GM18868 (cell line): ENCODE measurements around the gene TRAF3.

ENCODE experiments used
- ATAC-seq: cut with Tn5 transposase; IDR thresholded peaks from one replicate; pipeline ENCODE4 v1.9.1; 2021; ENCODE audit warnings: mild to moderate bottlenecking, moderate library complexity; ENCODE audit not compliant: unreplicated experiment

The TRAF3 gene

GRCh38 chr14:102905116-102906108 lies 128.2 kb downstream of the TRAF3 start:
- ATAC-seq: no peak

GRCh38 chr14:102906616-102907302 lies 129.5 kb downstream of the TRAF3 start:
- no peak for ATAC-seq

DNA sequence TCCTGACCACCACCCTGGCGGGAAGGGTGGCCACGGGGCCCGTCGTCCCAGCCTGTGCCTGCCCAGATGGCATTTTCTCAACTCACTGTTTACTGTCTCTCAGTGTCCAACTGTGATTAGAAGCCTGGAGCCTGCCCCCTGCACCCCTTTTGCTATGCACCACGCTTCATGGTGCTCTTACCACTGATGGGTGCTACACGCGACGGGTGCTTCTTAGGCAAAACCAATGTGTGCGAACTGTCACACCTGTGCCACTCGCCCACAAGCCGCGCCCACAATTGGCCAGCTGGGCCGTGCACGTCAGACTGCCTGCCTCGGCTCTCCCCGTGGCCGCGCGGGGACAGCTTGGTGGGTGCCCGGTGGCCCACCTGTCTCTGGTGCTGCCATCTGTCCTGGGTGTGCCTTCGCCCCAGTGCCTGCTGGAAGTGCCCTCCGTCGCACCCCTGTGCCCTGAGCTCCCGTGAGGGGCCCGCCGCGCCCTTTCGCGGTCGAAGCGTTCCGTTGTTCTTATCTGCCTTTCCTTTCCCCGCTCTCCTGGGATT lies 130.1 kb downstream of the TRAF3 start:
- ATAC-seq: no peak

DNA sequence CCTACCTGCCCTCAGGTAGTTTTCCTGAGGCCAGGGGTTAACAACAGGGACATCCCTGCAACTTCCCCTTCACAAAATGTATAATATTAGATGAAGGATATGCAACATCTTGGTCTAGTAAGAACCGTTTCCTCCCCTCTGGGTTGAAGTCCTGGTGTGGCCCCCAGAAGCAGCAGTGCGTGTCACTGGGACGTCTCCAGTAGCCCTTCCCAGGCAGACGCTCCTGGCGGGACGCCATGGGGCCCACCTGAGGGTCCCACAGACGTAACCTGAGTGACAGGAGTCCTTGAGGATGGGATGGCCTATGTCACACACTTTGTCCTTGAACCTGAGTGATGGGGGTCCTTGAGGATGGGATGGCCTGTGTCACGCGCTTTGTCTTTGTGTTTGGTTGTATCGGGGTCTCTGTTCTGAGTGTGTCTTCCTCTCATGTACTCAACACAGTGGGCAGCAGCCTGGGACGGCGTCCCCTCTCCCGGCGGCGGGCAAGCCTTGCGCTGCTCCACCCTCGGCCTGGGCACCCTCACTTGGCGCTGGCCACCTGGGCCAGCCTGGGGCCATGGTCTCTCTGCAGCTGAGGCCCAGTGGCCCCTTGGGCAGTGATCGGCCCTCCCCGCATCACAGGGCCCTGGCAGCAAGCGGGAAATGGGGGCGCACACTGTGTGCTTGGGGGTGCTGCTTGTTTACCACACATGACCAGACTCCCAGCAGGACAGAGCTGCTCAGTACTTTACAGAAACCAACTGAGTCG lies 130.9 kb downstream of the TRAF3 start:
- no peak for ATAC-seq

DNA sequence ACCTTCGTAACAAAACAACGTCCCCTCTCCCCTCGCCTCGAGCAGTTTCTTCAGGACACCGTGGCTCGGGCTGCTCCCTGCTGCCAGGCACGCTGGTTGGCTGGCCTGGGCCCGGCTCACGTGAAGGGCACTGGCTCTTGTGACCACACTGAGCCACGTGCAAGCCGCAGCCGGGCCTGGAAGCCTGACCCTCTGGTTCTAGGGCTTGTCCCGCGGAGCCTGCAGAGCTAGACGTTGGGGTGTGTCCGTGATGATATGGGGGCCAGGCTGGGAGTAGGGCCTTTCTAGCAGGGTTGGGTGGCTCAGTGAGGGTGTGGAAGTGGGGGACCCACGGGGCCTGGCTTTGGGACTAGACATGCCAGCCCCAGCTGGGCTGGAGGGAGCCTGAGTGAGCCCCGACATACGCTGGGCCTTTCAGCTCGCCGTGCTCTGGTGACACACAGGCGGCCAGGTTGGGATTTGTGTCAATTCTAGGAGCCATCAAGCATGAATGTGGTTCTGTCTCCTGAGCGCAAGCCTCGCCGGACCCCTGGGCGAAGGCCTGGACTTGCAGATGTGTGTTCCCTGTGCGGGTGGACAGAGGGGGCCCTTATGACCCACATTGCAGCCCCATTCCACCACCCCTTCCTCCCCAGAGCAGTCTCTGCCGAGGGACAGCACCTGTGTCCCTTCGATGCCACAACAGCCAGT lies 131.7 kb downstream of the TRAF3 start:
- no peak for ATAC-seq

DNA sequence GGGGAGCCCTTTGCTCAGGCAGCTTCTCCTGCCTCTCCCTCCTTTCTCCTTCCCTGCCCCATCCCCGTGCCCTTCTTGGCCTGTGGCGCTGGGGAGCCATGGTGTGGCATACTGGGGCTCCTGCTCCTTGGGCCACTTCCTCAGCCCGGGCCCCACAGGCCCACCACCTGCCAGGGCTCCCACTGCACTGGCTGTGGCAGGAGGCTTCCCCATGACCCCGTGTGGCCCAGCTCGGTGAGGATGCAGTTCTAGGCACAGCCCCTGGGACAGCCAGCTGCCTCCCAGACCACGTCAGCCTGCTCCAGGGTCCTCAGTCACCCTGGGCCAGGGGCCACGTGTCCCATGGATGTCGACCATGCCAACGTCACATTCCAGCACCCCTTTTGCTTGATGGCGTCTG lies 132.2 kb downstream of the TRAF3 start:
- no peak for ATAC-seq

- no peak for ATAC-seq
These were observed 132.7 kb downstream of the TRAF3 start for GRCh38 chr14:102909911-102910310.

GRCh38 chr14:102910442-102910841 lies 133.2 kb downstream of the TRAF3 start:
- no peak for ATAC-seq

GRCh38 chr14:102911541-102911951 lies 134.3 kb downstream of the TRAF3 start:
- no peak for ATAC-seq

DNA sequence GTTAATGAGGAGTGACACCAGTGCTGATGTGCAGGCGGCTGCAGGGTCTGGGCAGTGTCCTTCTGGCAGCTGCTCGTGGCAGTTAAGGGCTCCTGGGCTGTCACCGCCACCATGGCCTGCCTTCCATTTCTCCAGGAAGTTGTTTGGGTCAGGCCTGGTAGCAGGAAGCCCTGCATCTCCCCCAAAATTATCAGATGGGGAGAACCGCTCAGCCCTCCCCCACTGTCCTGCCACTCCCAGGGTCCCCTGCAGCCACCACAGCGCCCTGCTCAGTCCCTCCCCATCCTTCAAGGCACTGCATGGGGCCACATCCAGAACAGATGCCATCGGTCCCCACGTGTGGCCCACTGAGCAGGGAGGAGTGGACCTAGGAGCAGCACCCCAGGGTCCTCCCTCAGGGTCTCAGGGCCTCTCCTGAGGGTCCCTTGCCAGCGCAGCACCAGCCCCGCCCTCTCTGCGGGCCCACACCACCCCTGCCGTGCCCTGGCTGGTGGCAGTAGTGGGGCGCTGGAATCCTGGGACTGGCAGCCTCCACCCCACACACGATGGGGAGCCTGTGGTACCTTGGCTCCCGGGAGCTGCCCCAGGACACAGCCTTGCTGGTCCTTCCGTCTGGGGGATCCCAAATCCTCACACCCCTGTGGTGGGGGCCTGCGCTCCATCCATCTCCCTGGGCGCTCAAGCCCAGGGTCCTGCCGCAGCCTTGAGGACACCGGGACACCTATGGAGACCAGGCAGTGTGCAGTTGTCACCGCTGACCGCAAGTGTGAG lies 134.9 kb downstream of the TRAF3 start:
- no peak for ATAC-seq

GRCh38 chr14:102913341-102914211 lies 136.3 kb downstream of the TRAF3 start:
- ATAC-seq: no peak

DNA sequence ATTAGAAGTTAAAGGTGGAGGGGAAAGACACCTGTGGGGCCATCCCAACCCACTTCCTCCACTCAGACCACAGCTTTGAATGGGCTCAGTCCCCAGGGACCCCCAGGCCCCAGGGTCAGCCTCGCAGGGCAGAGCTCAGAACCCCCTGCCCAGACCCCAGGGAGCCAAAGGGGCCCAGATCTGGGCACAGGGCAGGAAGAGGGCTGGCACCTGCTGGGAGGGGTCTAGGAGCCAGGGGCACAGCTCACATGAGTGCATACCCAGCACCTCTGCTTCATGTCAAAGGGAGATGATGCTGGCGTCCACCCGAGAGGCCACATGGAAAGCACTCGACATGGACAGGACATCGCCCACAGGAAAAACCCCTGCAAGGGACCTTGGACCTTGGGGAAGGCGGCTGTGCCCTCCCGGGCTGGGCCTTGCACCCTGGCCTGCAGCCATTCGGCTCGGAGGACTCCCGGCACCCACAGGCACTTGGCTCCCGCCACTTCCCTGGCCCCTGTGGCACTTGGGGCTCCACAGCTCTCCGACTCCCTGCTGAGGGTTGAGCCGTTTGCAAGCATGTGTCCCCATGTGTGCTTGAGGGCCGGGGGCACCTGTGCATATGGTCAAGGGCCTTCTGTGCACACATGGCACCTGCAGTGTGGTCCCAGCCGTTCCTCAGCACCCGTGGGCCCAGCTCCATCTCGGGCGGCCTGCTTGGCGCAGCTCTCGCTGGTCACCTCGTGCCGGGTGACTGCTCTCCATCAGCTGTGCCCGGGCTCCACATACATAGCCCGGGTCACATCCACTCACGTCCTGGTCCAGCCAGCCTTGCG lies 137.4 kb downstream of the TRAF3 start:
- ATAC-seq: no peak

DNA sequence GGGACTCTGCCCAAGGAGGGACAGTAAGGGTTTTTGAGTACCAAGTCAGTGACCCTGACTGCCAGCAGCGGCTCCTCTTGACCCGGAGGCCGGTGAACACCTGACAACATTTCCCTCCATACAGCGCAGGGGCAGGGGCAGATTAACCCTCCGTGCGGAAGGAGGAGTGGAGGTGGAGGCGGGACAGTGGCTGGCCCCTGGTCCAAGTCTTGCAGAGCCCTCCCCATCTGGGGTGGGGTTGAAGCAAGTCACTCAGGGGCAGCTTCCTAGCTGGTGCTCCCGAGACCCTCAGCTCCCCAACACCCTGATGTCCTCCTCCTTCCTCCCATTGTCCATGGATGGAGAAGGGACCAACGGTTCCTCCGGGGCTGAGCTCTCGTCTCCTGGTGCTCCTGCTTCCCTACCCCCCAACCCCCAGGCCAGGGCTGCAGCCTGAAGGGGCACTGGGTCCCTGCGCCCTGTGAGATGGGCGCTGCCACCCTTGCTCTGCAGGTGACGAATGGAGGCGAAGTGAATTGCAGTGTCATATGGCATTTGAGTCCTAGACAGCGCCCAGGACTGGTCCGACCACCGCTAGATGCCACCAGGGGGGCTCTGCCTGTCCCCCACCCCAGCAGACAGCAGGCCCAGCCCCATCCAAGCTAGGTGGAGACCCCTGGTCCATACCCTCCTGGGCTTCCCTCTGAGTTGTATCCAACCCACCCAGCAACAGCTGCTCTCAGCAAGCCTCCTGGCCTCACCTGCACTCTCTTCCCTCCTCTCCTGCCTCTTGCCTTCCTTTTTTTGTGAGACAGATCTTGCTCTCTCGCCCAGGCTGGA lies 138.3 kb downstream of the TRAF3 start:
- no peak for ATAC-seq

DNA sequence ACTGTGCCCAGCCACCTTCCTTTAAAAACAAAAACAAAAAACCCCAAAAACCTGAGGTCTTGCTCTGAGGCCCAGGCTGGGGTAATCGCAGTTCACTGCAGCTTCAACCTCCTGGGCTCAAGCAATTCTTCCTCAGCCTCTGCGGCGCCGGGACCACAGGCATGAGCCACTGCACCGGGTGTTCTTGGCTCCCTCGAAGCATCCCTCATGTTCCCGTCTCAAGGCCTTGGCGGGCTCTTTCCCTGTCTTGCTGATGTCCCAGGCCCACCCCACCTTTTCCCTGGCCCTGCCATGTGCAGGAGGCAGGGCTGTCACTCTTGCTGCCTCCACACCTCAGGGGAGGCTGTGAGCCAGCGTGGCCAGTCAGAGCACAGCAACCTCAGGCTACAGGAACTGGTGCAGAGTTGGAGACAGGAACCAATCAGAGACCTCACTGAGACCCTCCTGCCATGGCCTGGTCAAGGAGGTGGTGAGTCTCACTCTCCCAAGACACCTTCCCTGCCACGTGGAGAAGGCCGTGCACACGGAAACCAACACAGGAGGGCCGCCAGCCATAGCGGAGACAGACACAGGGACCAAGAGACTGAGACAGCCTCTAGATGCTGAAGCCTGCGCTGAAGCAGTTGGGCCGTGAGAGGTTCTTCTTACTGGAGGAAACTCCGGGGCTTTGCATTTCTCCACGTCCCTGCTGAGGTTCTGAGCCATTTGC lies 139.3 kb downstream of the TRAF3 start:
- peak; percentile 38 for ATAC-seq

GRCh38 chr14:102917056-102917385 lies 139.8 kb downstream of the TRAF3 start:
- peak; percentile 15 for ATAC-seq

DNA sequence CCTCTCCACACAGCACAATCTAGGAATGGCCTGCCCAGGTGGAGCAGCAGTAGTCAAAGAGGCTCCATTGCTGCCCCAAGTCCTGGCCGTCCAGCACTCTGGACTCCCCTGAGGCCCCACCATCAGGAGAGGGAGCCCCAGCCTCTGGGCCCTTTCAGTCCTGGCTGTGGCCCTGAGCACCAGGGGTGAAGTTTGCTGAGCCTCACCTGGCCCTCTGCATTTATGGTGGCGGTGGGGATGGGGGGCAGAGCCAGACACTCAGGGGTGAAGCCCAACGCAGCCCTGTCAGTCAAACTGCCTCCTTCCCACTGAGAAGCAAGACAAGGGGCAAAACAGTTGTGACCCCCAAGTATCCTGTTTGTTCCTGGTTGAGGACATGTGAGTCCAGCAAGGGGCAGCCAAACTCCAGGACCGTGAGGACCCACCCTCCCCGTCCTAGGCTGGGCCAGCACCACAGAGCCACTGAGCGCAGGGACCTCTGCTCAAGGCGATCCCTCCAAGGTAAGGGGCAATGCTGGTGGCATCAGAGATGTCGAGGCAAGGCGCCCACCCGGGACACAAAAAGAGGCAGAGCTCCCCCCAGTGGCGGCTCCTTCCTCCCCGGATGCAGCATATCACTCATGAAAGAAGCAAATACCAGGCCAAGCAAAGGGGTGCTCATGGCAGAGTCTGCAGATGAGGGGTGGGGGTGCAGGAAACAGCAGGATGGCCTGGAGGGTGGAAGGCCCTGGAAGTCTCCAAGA lies 140.4 kb downstream of the TRAF3 start:
- ATAC-seq: no peak
